ENCODE measurements around the gene HIF3A.

- TF ChIP-seq CTCF (IDR thresholded peaks at IDR 0.05; ENCODE audit: insufficient read depth, low read depth, low read length) (no peak), EZH2 (IDR thresholded peaks at IDR 0.05; ENCODE audit: insufficient read depth, low read length) (no peak)
Observed at GRCh38 chr19:46311444-46311843, 14.6 kb downstream of the HIF3A start.

All from astrocyte (in vitro differentiated cells and primary cell).